Vagina (tissue), 2 donors: Measurements from ENCODE around the gene LRRC37A3. TPM values are rescaled to one million over a fixed set of nuclear protein-coding genes. Genes with fewer than 3 reads are reported as not detected.
A peak's percentile ranks its signal among the peaks of the same experiment; 100 is the strongest.
"Not testable (repeated sequence)": the region's sequence is repeated elsewhere in the genome, so short reads cannot be mapped to it uniquely, and the experiment has no call there.

Source experiments
- DNase-seq, 2 donors: peaks; one replicate each; pipeline ENCODE4 v3.0.0-alpha.2; 2017; ENCODE audit errors: extremely low spot score in 2 of 2
- H3K27ac ChIP-seq: fragments of 200-600 bp; sonication (generic); one replicate; pipeline ENCODE4 v1.5.1; 2019
- H3K27me3 ChIP-seq: fragments of 200-600 bp; sonication (generic); one replicate; pipeline ENCODE4 v1.5.1; 2019
- H3K36me3 ChIP-seq, 2 donors: fragments of 200-600 bp; sonication (generic); one replicate each; pipeline ENCODE4 v1.5.1; 2017 to 2019
- H3K4me1 ChIP-seq: fragments of 200-600 bp; sonication (generic); one replicate; pipeline ENCODE4 v1.5.1; 2019
- H3K4me3 ChIP-seq, 2 donors: fragments of 200-600 bp; sonication (generic); 1 replicate in 1 of 2; 2 replicates in 1 of 2; pipeline ENCODE4 v1.5.1; 2016 to 2019
- H3K9me3 ChIP-seq: fragments of 200-600 bp; sonication (generic); one replicate; pipeline ENCODE4 v1.5.1; 2019
- POLR2A ChIP-seq, 2 donors: fragments of 450-650 bp; IDR thresholded peaks; one replicate each; pipeline ENCODE4 v1.6.1; 2017; ENCODE audit warnings: antibody characterized with exemption in 2 of 2, mild to moderate bottlenecking in 2 of 2, moderate library complexity in 2 of 2
- POLR2AphosphoS5 ChIP-seq, 2 donors: sonication (generic); formaldehyde crosslinking; IDR thresholded peaks; one replicate each; pipeline ENCODE4 v1.9.0; 2017; ENCODE audit warnings: antibody characterized with exemption in 2 of 2, mild to moderate bottlenecking in 2 of 2, low read depth in 1 of 2; ENCODE audit not compliant: insufficient read depth in 1 of 2
- intact Hi-C: fragments of 100-400 bp; cut with DNase I; formaldehyde crosslinking; loops from one replicate; pipeline ENCODE4 v1.15.1; 2023
- total RNA-seq: library from RNA; depleted of rRNA; stranded (reverse); fragments of >200 nt; gene quantifications from one replicate; pipeline ENCODE4 v1.2.3, GENCODE V29; 2016
- TF ChIP-seq, protein P1 (sequence below), 3 experiments: fragments of 450-650 bp in 2 of 3; fragments of 200-600 bp in 1 of 3; sonication (generic) in 1 of 3; IDR thresholded peaks; one replicate each; pipeline ENCODE4 v1.5.1; 2017 to 2019; ENCODE audit warnings: antibody characterized with exemption in 3 of 3, mild to moderate bottlenecking in 2 of 3, moderate library complexity in 2 of 3

LRRC37A3 gene
- total RNA-seq = 9.8 TPM

GRCh38 chr17:64919289-64920025 is at the start of gene LRRC37A3:
LRRC37A3 (minus strand) TSS chr17:64919478; CDS start chr17:64897257, 22,221 bp downstream.
- H3K9me3 ChIP-seq, H3K4me1 ChIP-seq, H3K36me3 ChIP-seq, H3K27me3 ChIP-seq: not testable (repeated sequence)
- peak within 1 kb of the TSS; percentile 60 to 82 for H3K4me3 ChIP-seq
- TF ChIP-seq POLR2AphosphoS5 (IDR thresholded peaks at IDR 0.05; ENCODE audit: insufficient read depth in 1 of 2, low read depth in 1 of 2) = peak; percentile 27 to 76
- TF ChIP-seq POLR2A (IDR thresholded peaks at IDR 0.05) = peak in 1 of 2 donors; percentile 69
- TF ChIP-seq, protein P1, sequence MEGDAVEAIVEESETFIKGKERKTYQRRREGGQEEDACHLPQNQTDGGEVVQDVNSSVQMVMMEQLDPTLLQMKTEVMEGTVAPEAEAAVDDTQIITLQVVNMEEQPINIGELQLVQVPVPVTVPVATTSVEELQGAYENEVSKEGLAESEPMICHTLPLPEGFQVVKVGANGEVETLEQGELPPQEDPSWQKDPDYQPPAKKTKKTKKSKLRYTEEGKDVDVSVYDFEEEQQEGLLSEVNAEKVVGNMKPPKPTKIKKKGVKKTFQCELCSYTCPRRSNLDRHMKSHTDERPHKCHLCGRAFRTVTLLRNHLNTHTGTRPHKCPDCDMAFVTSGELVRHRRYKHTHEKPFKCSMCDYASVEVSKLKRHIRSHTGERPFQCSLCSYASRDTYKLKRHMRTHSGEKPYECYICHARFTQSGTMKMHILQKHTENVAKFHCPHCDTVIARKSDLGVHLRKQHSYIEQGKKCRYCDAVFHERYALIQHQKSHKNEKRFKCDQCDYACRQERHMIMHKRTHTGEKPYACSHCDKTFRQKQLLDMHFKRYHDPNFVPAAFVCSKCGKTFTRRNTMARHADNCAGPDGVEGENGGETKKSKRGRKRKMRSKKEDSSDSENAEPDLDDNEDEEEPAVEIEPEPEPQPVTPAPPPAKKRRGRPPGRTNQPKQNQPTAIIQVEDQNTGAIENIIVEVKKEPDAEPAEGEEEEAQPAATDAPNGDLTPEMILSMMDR (IDR thresholded peaks at IDR 0.05) = peak; percentile 79 to 95 (median 89)
- DNase-seq = peak in 1 of 2 donors; percentile 92
- intact Hi-C loops = loop anchor here (10.0 kb wide), 1 partner anchor 1075 kb away; the partner anchor contains the start of gene SMARCD2
- H3K27ac ChIP-seq = peak within 1 kb of the TSS; percentile 90

DNA sequence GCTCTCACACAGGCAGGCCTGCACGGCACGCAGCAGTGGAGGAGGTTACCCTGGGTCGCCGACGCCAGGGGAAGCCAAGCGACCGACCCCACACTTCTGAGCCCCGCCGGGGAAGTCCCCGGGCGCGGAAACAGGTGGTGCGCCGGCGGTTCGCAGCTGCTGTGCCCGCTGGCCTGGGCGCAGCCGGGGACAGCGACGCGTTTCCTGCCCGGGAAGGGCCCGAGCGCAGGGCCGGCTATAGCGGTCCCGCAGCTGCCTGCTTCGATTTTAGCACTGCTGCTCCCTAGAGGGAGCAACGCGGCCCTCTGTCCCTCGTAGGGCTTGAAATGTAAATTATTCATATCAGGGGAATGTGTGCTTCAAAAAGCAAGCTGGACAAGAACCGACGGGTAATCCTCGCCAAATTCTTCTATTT is 46.6 kb upstream of the LRRC37A3 start:
- peaks cover 13% of the 10 kb centered on the region for H3K4me1 ChIP-seq
- intact Hi-C loops, H3K9me3 ChIP-seq, H3K36me3 ChIP-seq, H3K27me3 ChIP-seq, DNase-seq: not testable (repeated sequence)
- peak overlapping the region; percentile 39 to 46 for H3K4me3 ChIP-seq
- H3K27ac ChIP-seq = peak overlapping the region; percentile 33
- TF ChIP-seq POLR2AphosphoS5 (IDR thresholded peaks at IDR 0.05; ENCODE audit: insufficient read depth in 1 of 2, low read depth in 1 of 2) = peak in 1 of 2 donors; percentile 67

GRCh38 chr17:64965256-64965872 is 46.1 kb upstream of the LRRC37A3 start:
- Histone ChIP-seq H3K27ac (peak overlapping the region; percentile 33), H3K4me1 (peaks cover 13% of the 10 kb centered on the region), H3K4me3 (peak overlapping the region; percentile 39 to 46)
- H3K36me3 ChIP-seq, H3K27me3 ChIP-seq, DNase-seq, H3K9me3 ChIP-seq, intact Hi-C loops: not testable (repeated sequence)

DNA sequence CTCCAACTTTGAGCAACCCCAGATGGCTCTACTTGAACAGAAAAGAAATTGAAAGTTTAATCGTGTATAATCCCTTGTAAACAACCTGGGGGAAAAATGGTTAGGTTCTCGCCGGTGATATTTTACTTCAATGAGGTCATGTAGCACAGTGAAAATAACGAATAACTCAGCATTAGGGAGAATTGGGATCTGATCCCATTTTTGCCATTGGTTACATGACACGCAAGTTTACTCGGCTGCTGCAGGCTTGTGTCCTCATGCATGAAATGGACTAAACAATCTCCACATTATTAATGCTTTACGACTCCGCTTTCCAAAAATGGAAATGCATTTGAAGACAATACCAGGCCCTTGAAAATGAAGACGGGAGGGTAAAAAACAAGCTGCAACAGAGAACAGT is 45.5 kb upstream of the LRRC37A3 start:
- Histone ChIP-seq H3K27ac (no peak overlapping the region), H3K36me3 (no peaks in the 10 kb centered on the region), H3K9me3 (no peaks in the 10 kb centered on the region), H3K27me3 (no peaks in the 10 kb centered on the region), H3K4me1 (peaks cover 13% of the 10 kb centered on the region), H3K4me3 (no peak overlapping the region)
- TF ChIP-seq POLR2A (IDR thresholded peaks at IDR 0.05) = no peak
- TF ChIP-seq, protein P1 (IDR thresholded peaks at IDR 0.05) = no peak
- intact Hi-C loops = no loop called here
- no peak for DNase-seq

- H3K27ac ChIP-seq, H3K27me3 ChIP-seq, intact Hi-C loops, H3K4me3 ChIP-seq, DNase-seq, H3K9me3 ChIP-seq, H3K36me3 ChIP-seq: not testable (repeated sequence)
- H3K4me1 ChIP-seq = peaks cover 13% of the 10 kb centered on the region
Measured at GRCh38 chr17:64963814-64964213, 44.5 kb upstream of the LRRC37A3 start.

DNA sequence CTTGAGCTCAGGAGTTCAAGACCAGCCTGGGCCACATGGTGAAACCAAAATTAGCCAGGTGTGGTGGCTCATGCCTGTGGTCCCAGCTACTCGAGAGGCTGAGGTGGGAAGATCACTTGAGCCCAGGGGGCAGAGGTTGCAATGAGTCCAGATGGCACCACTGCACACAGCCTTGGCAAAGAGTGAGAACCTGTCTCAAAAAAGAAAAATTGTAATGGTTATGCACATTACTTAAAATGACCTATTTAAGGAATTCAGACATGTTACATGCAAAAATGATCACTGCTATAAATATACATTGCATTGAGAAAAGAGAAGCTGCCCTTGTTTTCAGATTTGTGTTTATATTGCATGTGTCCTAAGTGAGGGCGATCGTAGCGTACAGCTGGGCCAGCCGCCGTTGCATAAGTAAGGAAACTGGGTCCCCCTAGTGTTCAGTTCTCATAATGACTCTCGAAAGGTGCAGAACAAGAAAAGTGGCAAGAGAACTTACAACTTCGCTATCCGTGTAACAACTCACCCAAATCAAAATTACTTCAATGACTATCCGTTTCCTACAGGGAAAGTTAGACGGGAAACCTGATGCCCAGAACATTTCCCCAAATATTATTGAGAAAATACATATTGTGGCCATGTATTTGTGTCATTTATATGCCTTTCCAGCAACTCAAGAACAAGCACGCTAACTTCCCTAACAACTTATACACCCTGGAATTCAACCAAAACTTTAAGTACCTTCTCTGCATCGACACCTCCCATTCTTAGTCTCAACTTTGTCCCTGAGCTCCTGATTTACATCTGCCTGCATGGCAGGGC is 42.5 kb upstream of the LRRC37A3 start:
- H3K27me3 ChIP-seq, H3K36me3 ChIP-seq, intact Hi-C loops, H3K27ac ChIP-seq, DNase-seq, H3K9me3 ChIP-seq: not testable (repeated sequence)
- TF ChIP-seq, protein P1 (IDR thresholded peaks at IDR 0.05) = peak; percentile 56 to 86 (median 86)
- peak in 1 of 2 donors; percentile 40 for TF ChIP-seq POLR2AphosphoS5 (IDR thresholded peaks at IDR 0.05; ENCODE audit: insufficient read depth in 1 of 2, low read depth in 1 of 2)
- H3K4me3 ChIP-seq = peak overlapping the region in 1 of 2 donors; percentile 26
- H3K4me1 ChIP-seq = peaks cover 13% of the 10 kb centered on the region
